Measurements from ENCODE around the gene SELL.
"Not testable (repeated sequence)": the region's sequence is repeated elsewhere in the genome, so short reads cannot be mapped to it uniquely, and the experiment has no call there.

The SELL gene

GRCh38 chr1:169707912-169708604 is 3.4 kb downstream of the SELL start:
- no peak for DNase-seq (ENCODE audit: low read depth in 2 of 2)

GRCh38 chr1:169704797-169705196 is 6.6 kb downstream of the SELL start:
- DNase-seq (ENCODE audit: low read depth in 2 of 2) = no peak

- DNase-seq (ENCODE audit: low read depth in 2 of 2) = no peak
Observed at GRCh38 chr1:169701261-169702005, 10.0 kb downstream of the SELL start.

GRCh38 chr1:169699707-169700106 is 11.7 kb downstream of the SELL start:
- no peak for DNase-seq (ENCODE audit: low read depth in 2 of 2)

- no peak for DNase-seq (ENCODE audit: low read depth in 2 of 2)
Observed at GRCh38 chr1:169698976-169699375, 12.4 kb downstream of the SELL start.

GRCh38 chr1:169697755-169698154 is 13.7 kb downstream of the SELL start:
- no peak for DNase-seq (ENCODE audit: low read depth in 2 of 2)

- DNase-seq (ENCODE audit: low read depth in 2 of 2) = no peak
Observed at GRCh38 chr1:169696273-169697100, 14.9 kb downstream of the SELL start.

GRCh38 chr1:169694304-169695075 is 16.9 kb downstream of the SELL start:
- no peak for DNase-seq (ENCODE audit: low read depth in 2 of 2)

GRCh38 chr1:169692756-169693460 is 18.5 kb downstream of the SELL start:
- no peak for DNase-seq (ENCODE audit: low read depth in 2 of 2)

- DNase-seq (ENCODE audit: low read depth in 2 of 2) = no peak
Observed at GRCh38 chr1:169690489-169690888, 20.9 kb downstream of the SELL start.

GRCh38 chr1:169689395-169689794 is 22.0 kb downstream of the SELL start:
- no peak for DNase-seq (ENCODE audit: low read depth in 2 of 2)

GRCh38 chr1:169688377-169688776 is 23.0 kb downstream of the SELL start:
- not testable (repeated sequence) for DNase-seq (ENCODE audit: low read depth in 2 of 2)

GRCh38 chr1:169683661-169684060 is 27.8 kb downstream of the SELL start:
- DNase-seq (ENCODE audit: low read depth in 2 of 2) = no peak

- not testable (repeated sequence) for DNase-seq (ENCODE audit: low read depth in 2 of 2)
Observed at GRCh38 chr1:169683168-169683567, 28.3 kb downstream of the SELL start.

- DNase-seq (ENCODE audit: low read depth in 2 of 2) = no peak
Observed at GRCh38 chr1:169682071-169682470, 29.3 kb downstream of the SELL start.

- DNase-seq (ENCODE audit: low read depth in 2 of 2) = no peak
Observed at GRCh38 chr1:169681140-169681539, 30.3 kb downstream of the SELL start.

- DNase-seq (ENCODE audit: low read depth in 2 of 2) = no peak
Observed at GRCh38 chr1:169680377-169681019, 30.9 kb downstream of the SELL start.

GRCh38 chr1:169679692-169680091 is 31.7 kb downstream of the SELL start:
- no peak for DNase-seq (ENCODE audit: low read depth in 2 of 2)

- no peak for DNase-seq (ENCODE audit: low read depth in 2 of 2)
Observed at GRCh38 chr1:169676001-169676400, 35.4 kb downstream of the SELL start.

GRCh38 chr1:169670836-169671235 is 40.6 kb downstream of the SELL start:
- no peak for DNase-seq (ENCODE audit: low read depth in 2 of 2)

GRCh38 chr1:169670244-169670643 is 41.2 kb downstream of the SELL start:
- DNase-seq (ENCODE audit: low read depth in 2 of 2) = not testable (repeated sequence)
